Iris pigment epithelial cell (primary cell): ENCODE measurements around the gene CPNE7.
"Not testable (repeated sequence)": the region's sequence is repeated elsewhere in the genome, so short reads cannot be mapped to it uniquely, and the experiment has no call there.

ENCODE experiments used
- DNase-seq: peaks from one replicate; pipeline ENCODE4 v3.0.0-alpha.2; 2011; ENCODE audit warnings: low read depth

Gene CPNE7

GRCh38 chr16:89583197-89583894 lies 7.8 kb downstream of the CPNE7 start:
- DNase-seq: no peak

GRCh38 chr16:89583895-89584644 lies 8.5 kb downstream of the CPNE7 start:
- DNase-seq: no peak

GRCh38 chr16:89584768-89585549 lies 9.4 kb downstream of the CPNE7 start:
- DNase-seq: no peak

- DNase-seq: no peak
These were observed 10.7 kb downstream of the CPNE7 start for GRCh38 chr16:89586218-89586617.

GRCh38 chr16:89586853-89587252 lies 11.3 kb downstream of the CPNE7 start:
- peak; percentile 66 for DNase-seq

GRCh38 chr16:89587676-89588075 lies 12.1 kb downstream of the CPNE7 start:
- not testable (repeated sequence) for DNase-seq

GRCh38 chr16:89588413-89589109 lies 13.0 kb downstream of the CPNE7 start:
- DNase-seq: no peak

- DNase-seq: no peak
These were observed 13.8 kb downstream of the CPNE7 start for GRCh38 chr16:89589241-89589926.

GRCh38 chr16:89593841-89594240 lies 18.3 kb downstream of the CPNE7 start:
- no peak for DNase-seq

GRCh38 chr16:89595330-89596060 lies 19.9 kb downstream of the CPNE7 start:
- no peak for DNase-seq

GRCh38 chr16:89596061-89596689 lies 20.6 kb downstream of the CPNE7 start:
- no peak for DNase-seq

- DNase-seq: no peak
These were observed 21.5 kb downstream of the CPNE7 start for GRCh38 chr16:89596957-89597649.

- DNase-seq: peak; percentile 49
These were observed 22.6 kb downstream of the CPNE7 start for GRCh38 chr16:89598199-89598598.

- DNase-seq: no peak
These were observed 23.9 kb downstream of the CPNE7 start for GRCh38 chr16:89599451-89599858.

- no peak for DNase-seq
These were observed 24.3 kb downstream of the CPNE7 start for GRCh38 chr16:89599902-89600301.

- DNase-seq: no peak
These were observed 24.9 kb downstream of the CPNE7 start for GRCh38 chr16:89600427-89600826.

GRCh38 chr16:89600956-89601355 lies 25.4 kb downstream of the CPNE7 start:
- no peak for DNase-seq

GRCh38 chr16:89601906-89602272 lies 26.3 kb downstream of the CPNE7 start:
- peak; percentile 29 for DNase-seq

- DNase-seq: peak; percentile 92
These were observed 26.9 kb downstream of the CPNE7 start for GRCh38 chr16:89602273-89602951.
